Keratinocyte (primary cell): ENCODE measurements around the gene SLC12A5. TPM values are rescaled to one million over a fixed set of nuclear protein-coding genes. Genes with fewer than 3 reads are reported as not detected.

Experiments used
- DNase-seq: peaks from one replicate; pipeline ENCODE4 v3.0.0-alpha.2; 2011; ENCODE audit warnings: low read depth, missing footprints, low spot score
- FAIRE-seq: peaks from 2 replicates; lab custom pipeline; 2011; peaks lifted over from hg19 to GRCh38; lab: Jason Lieb, UNC
- H2AFZ ChIP-seq: 2 replicates; pipeline ENCODE4 v1.6.0; 2012; ENCODE audit warnings: low read length, control low read depth, inconsistent platforms; ENCODE audit not compliant: control insufficient read depth
- H3K27ac ChIP-seq: 2 replicates; pipeline ENCODE4 v1.5.1; 2011; ENCODE audit warnings: low read length; ENCODE audit not compliant: control insufficient read depth, insufficient read depth
- H3K27me3 ChIP-seq: 3 replicates; pipeline ENCODE4 v1.6.0; 2011; ENCODE audit warnings: low read length; ENCODE audit not compliant: control insufficient read depth, insufficient read depth; ENCODE audit errors: extremely low read depth
- H3K36me3 ChIP-seq, 2 experiments: 2 replicates in 1 of 2; 3 replicates in 1 of 2; pipeline ENCODE4 v1.5.1; 2011; ENCODE audit warnings: low read length in 2 of 2, mild to moderate bottlenecking in 1 of 2; ENCODE audit not compliant: control insufficient read depth in 2 of 2, insufficient read depth in 2 of 2; ENCODE audit errors: extremely low read depth in 1 of 2
- H3K4me1 ChIP-seq: 3 replicates; pipeline ENCODE4 v1.5.1; 2011; ENCODE audit warnings: low read length; ENCODE audit not compliant: control insufficient read depth, insufficient read depth; ENCODE audit errors: extremely low read depth
- H3K4me2 ChIP-seq: 3 replicates; pipeline ENCODE4 v1.6.0; 2011; ENCODE audit warnings: low read depth, low read length; ENCODE audit not compliant: control insufficient read depth, insufficient read depth; ENCODE audit errors: extremely low read depth
- H3K4me3 ChIP-seq, 3 experiments: fragments of 200-600 bp in 1 of 3; sonication (generic) in 1 of 3; 2 replicates in 2 of 3; 3 replicates in 1 of 3; pipeline ENCODE4 v1.5.1; 2011 to 2016; ENCODE audit warnings: low read length in 3 of 3, mild to moderate bottlenecking in 3 of 3, control low read depth in 2 of 3, inconsistent platforms in 1 of 3, low read depth in 1 of 3, mixed read lengths in 1 of 3, mixed run types in 1 of 3, moderate library complexity in 1 of 3; ENCODE audit not compliant: control insufficient read depth in 2 of 3, insufficient read depth in 2 of 3; ENCODE audit errors: extremely low read depth in 1 of 3
- H3K79me2 ChIP-seq: 2 replicates; pipeline ENCODE4 v1.6.0; 2012; ENCODE audit warnings: low read length; ENCODE audit not compliant: control insufficient read depth, insufficient read depth
- H3K9ac ChIP-seq: 3 replicates; pipeline ENCODE4 v1.6.0; 2011; ENCODE audit warnings: low read length; ENCODE audit not compliant: control insufficient read depth, insufficient read depth; ENCODE audit errors: extremely low read depth
- H3K9me1 ChIP-seq: 3 replicates; pipeline ENCODE4 v1.6.0; 2011; ENCODE audit warnings: low read length; ENCODE audit not compliant: control insufficient read depth, insufficient read depth; ENCODE audit errors: extremely low read depth
- H3K9me3 ChIP-seq: 2 replicates; pipeline ENCODE4 v1.5.1; 2012; ENCODE audit warnings: low read depth, low read length; ENCODE audit not compliant: control insufficient read depth
- H4K20me1 ChIP-seq: 3 replicates; pipeline ENCODE4 v1.6.0; 2011; ENCODE audit warnings: low read length; ENCODE audit not compliant: control insufficient read depth, insufficient read depth; ENCODE audit errors: extremely low read depth
- EZH2 ChIP-seq: IDR thresholded peaks from one replicate; pipeline ENCODE4 v1.6.1; 2012; ENCODE audit warnings: inconsistent platforms, mild to moderate bottlenecking, low read length, moderate library complexity
- dilution Hi-C: fragments of 300-500 bp; cut with MboI; formaldehyde crosslinking; loops from one replicate; pipeline ENCODE4 v1.7.0; 2020; ENCODE audit warnings: low sequenced_read_pairs; ENCODE audit not compliant: extremely low pct_ligation_motif_present
- polyA plus RNA-seq, 5 experiments: library from polyadenylated mRNA; depleted of rRNA in 3 of 5; stranded (reverse) in 3 of 5; stranded (forward) in 1 of 5; unstranded in 1 of 5; fragments of >200 nt; gene quantifications; 1 replicate in 1 of 5; 2 replicates in 3 of 5; 3 replicates in 1 of 5; pipeline versions ENCODE4 v1.2.1 to v1.2.3, GENCODE V29; 2011 to 2012; ENCODE audit warnings: missing spikeins in 2 of 5, low read depth in 1 of 5, low replicate concordance in 1 of 5
- TF ChIP-seq, protein P1 (sequence below), 3 experiments: IDR thresholded peaks in 1 of 3; conservative IDR thresholded peaks in 1 of 3; optimal IDR thresholded peaks in 1 of 3; 2 replicates in 2 of 3; 3 replicates in 1 of 3; pipeline versions ENCODE3 to v1.5.1; 2011; ENCODE audit warnings: low read length in 3 of 3, mild to moderate bottlenecking in 3 of 3, moderate library complexity in 2 of 3, control low read depth in 1 of 3, inconsistent platforms in 1 of 3; ENCODE audit not compliant: insufficient read depth in 2 of 3; ENCODE audit errors: extremely low read depth in 1 of 3

SLC12A5 gene
- polyA plus RNA-seq, 1 donor (not counting 4 experiments of a cell fraction or from before 2014, with no cell fraction given): not detected

DNA sequence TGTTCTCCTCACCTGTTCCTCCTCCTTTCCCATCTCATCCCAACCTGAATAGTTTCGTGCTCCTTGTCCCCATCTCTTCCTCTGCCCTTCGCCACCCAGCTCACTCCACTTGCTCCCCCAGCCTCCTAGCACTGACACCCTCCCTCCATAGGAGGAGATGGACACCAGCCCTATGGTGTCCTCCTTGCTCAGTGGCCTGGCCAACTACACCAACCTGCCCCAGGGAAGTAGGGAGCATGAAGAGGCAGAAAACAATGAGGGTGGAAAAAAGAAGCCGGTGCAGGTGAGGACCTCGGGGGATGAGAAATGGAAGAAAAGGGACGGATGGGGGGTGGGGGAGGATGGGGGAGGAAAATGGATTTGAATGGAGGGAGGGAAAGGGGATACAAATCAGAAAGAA is 6.2 kb downstream of the SLC12A5 start:
- no peak for DNase-seq
- TF ChIP-seq EZH2: no peak
- TF ChIP-seq, protein P1, sequence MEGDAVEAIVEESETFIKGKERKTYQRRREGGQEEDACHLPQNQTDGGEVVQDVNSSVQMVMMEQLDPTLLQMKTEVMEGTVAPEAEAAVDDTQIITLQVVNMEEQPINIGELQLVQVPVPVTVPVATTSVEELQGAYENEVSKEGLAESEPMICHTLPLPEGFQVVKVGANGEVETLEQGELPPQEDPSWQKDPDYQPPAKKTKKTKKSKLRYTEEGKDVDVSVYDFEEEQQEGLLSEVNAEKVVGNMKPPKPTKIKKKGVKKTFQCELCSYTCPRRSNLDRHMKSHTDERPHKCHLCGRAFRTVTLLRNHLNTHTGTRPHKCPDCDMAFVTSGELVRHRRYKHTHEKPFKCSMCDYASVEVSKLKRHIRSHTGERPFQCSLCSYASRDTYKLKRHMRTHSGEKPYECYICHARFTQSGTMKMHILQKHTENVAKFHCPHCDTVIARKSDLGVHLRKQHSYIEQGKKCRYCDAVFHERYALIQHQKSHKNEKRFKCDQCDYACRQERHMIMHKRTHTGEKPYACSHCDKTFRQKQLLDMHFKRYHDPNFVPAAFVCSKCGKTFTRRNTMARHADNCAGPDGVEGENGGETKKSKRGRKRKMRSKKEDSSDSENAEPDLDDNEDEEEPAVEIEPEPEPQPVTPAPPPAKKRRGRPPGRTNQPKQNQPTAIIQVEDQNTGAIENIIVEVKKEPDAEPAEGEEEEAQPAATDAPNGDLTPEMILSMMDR (optimal IDR thresholded peaks at IDR 0.05 in 1 of 3, IDR thresholded peaks at IDR 0.05 in 1 of 3, conservative IDR thresholded peaks at IDR 0.05 in 1 of 3; ENCODE audit: extremely low read depth in 1 of 3, insufficient read depth in 2 of 3, low read length in 3 of 3): no peak
- dilution Hi-C loops: no loop called here
- Histone ChIP-seq H3K9me1 (no peaks in the 10 kb centered on the region), H3K27me3 (peaks cover 39% of the 10 kb centered on the region), H3K4me3 (no peak overlapping the region), H3K79me2 (no peaks in the 10 kb centered on the region), H3K9me3 (no peaks in the 10 kb centered on the region), H3K4me2 (no peak overlapping the region), H3K4me1 (no peaks in the 10 kb centered on the region), H3K9ac (no peak overlapping the region), H3K36me3 (no peaks in the 10 kb centered on the region), H3K27ac (no peak overlapping the region), H4K20me1 (no peaks in the 10 kb centered on the region), H2AFZ (no peak overlapping the region)
- no peak for FAIRE-seq

DNA sequence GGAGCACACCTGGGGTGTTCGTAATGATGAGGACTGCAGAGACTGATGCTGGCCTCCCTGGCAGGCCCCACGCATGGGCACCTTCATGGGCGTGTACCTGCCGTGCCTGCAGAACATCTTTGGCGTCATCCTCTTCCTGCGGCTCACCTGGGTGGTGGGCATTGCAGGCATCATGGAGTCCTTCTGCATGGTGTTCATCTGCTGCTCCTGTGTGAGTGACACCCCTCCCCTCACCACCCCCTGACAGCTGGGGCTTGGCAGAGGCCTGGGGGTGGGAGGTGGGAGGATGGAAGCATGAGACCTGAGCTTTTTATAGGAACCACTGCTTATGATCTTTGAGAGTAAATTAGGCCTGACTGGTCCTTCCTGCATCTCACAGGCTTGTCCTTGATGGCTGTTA is 6.7 kb downstream of the SLC12A5 start:
- TF ChIP-seq, protein P1 (optimal IDR thresholded peaks at IDR 0.05 in 1 of 3, IDR thresholded peaks at IDR 0.05 in 1 of 3, conservative IDR thresholded peaks at IDR 0.05 in 1 of 3; ENCODE audit: extremely low read depth in 1 of 3, insufficient read depth in 2 of 3, low read length in 3 of 3): no peak
- no peak for TF ChIP-seq EZH2
- no peak overlapping the region for H2AFZ ChIP-seq
- H3K4me1 ChIP-seq: no peaks in the 10 kb centered on the region
- H3K4me2 ChIP-seq: no peak overlapping the region
- FAIRE-seq (no peak), DNase-seq (no peak)
- no peaks in the 10 kb centered on the region for H3K9me3 ChIP-seq
- H4K20me1 ChIP-seq: no peaks in the 10 kb centered on the region
- peaks cover 34% of the 10 kb centered on the region for H3K27me3 ChIP-seq
- dilution Hi-C loops: no loop called here
- H3K27ac ChIP-seq: no peak overlapping the region
- no peak overlapping the region for H3K4me3 ChIP-seq
- H3K9ac ChIP-seq: no peak overlapping the region
- H3K36me3 ChIP-seq: no peaks in the 10 kb centered on the region
- no peaks in the 10 kb centered on the region for H3K79me2 ChIP-seq
- no peaks in the 10 kb centered on the region for H3K9me1 ChIP-seq
